Thoracic aorta (tissue), 2 donors: ENCODE measurements around the gene TAF5L. TPM values are rescaled to one million over a fixed set of nuclear protein-coding genes. Genes with fewer than 3 reads are reported as not detected.
A peak's percentile ranks its signal among the peaks of the same experiment; 100 is the strongest.
"Not testable (repeated sequence)": the region's sequence is repeated elsewhere in the genome, so short reads cannot be mapped to it uniquely, and the experiment has no call there.

Experiments used
- ATAC-seq: fragments of 150-250 bp; one replicate; pipeline ENCODE4 v1.8.0; 2017; ENCODE audit warnings: low read depth; ENCODE audit not compliant: insufficient number of reproducible peaks, low FRiP score
- DNase-seq: peaks from one replicate; pipeline ENCODE4 v3.0.0-alpha.2; 2020; ENCODE audit warnings: low spot score
- H3K27ac ChIP-seq, 2 donors: fragments of 200-600 bp; sonication (generic); 1 replicate in 1 of 2; 2 replicates in 1 of 2; pipeline ENCODE4 v1.5.1; 2016; ENCODE audit warnings: mild to moderate bottlenecking in 2 of 2, moderate library complexity in 2 of 2
- H3K27me3 ChIP-seq: fragments of 200-600 bp; sonication (generic); replicated peaks from 2 replicates; pipeline ENCODE4 v1.6.0; 2016; ENCODE audit warnings: mild to moderate bottlenecking; ENCODE audit not compliant: insufficient read depth
- H3K36me3 ChIP-seq: fragments of 200-600 bp; sonication (generic); one replicate; pipeline ENCODE4 v1.5.1; 2016
- H3K4me1 ChIP-seq, 2 donors: fragments of 200-600 bp; sonication (generic); 1 replicate in 1 of 2; 2 replicates in 1 of 2; pipeline versions ENCODE4 v1.5.1 to v1.6.0; 2016; ENCODE audit warnings: low read depth in 2 of 2, mild to moderate bottlenecking in 1 of 2; ENCODE audit not compliant: control insufficient read depth in 1 of 2
- H3K4me3 ChIP-seq: fragments of 200-600 bp; sonication (generic); 2 replicates; pipeline ENCODE4 v1.5.1; 2016; ENCODE audit warnings: mild to moderate bottlenecking
- H3K9me3 ChIP-seq: fragments of 200-600 bp; sonication (generic); 2 replicates; pipeline ENCODE4 v1.5.1; 2016
- total RNA-seq, 2 donors: library from RNA; depleted of rRNA; stranded (reverse); fragments of >200 nt; gene quantifications; one replicate each; pipeline versions ENCODE4 v1.1.0 to v1.2.3, GENCODE V29; 2016
- TF ChIP-seq, protein P1 (sequence below): fragments of 200-600 bp; sonication (generic); IDR thresholded peaks from one replicate; pipeline ENCODE4 v1.5.1; 2019; ENCODE audit warnings: antibody characterized with exemption

Gene TAF5L
- total RNA-seq, 2 donors from 2014 or later = 21.5 to 29.8 TPM

DNA sequence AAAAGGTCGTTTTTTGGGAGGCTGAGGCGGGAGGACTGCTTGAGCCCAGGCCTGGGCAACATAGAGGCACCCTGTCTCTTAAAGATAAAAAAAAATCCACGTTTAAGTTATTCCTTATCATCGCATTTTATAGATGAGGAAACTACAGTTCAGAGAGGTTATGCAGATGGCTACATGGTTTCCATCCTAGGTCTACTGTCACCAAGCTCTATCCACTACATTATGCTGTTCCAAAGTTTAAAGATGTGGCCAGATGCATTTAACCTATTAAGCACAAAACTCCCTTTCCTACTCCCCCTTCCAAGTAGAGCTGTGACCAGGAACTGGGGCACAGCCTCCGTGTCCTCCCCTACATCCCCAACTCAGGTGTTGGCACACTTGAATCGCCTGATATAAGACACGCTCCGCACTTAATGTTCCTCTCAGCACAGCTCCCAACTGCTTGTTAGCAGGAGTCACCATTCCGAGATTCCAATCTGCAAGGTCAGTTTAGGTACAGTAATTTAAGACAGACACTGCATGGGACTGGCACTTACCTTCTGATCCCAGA is 1.3 kb downstream of the TAF5L start:
- H3K36me3 ChIP-seq = no peaks in the 10 kb centered on the region
- H3K27me3 ChIP-seq = no peaks in the 10 kb centered on the region
- no peak for ATAC-seq
- H3K4me3 ChIP-seq = peak overlapping the region; percentile 81
- H3K4me1 ChIP-seq = peaks cover 36 to 60% of the 10 kb centered on the region in 2 donors
- TF ChIP-seq, protein P1, sequence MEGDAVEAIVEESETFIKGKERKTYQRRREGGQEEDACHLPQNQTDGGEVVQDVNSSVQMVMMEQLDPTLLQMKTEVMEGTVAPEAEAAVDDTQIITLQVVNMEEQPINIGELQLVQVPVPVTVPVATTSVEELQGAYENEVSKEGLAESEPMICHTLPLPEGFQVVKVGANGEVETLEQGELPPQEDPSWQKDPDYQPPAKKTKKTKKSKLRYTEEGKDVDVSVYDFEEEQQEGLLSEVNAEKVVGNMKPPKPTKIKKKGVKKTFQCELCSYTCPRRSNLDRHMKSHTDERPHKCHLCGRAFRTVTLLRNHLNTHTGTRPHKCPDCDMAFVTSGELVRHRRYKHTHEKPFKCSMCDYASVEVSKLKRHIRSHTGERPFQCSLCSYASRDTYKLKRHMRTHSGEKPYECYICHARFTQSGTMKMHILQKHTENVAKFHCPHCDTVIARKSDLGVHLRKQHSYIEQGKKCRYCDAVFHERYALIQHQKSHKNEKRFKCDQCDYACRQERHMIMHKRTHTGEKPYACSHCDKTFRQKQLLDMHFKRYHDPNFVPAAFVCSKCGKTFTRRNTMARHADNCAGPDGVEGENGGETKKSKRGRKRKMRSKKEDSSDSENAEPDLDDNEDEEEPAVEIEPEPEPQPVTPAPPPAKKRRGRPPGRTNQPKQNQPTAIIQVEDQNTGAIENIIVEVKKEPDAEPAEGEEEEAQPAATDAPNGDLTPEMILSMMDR = no peak
- DNase-seq = no peak
- H3K9me3 ChIP-seq = no peaks in the 10 kb centered on the region
- H3K27ac ChIP-seq = peak overlapping the region; percentile 1 to 70

DNA sequence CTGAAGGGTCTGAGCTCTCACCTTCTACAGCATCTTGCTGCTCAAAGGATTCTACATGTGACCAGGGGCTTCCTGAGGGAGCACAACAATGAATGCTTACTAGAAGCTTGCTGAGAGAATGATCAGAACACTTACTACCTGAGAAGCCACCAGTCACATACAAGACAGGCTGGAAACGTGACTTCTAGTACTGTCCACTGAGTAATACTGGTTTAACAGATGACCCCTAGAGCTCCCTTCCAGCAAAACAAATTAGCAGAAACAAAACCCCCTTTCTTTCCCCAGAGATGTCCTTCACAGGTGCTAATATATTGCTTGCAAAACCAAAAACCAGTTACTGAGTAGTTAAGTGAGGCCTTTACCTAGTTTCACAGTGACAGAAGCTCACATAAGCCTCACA is 2.1 kb downstream of the TAF5L start:
- H3K4me1 ChIP-seq = peaks cover 36 to 68% of the 10 kb centered on the region in 2 donors
- peak overlapping the region; percentile 81 for H3K4me3 ChIP-seq
- H3K9me3 ChIP-seq = no peaks in the 10 kb centered on the region
- no peaks in the 10 kb centered on the region for H3K36me3 ChIP-seq
- TF ChIP-seq, protein P1 = no peak
- ATAC-seq = no peak
- no peak for DNase-seq
- no peaks in the 10 kb centered on the region for H3K27me3 ChIP-seq
- no peak overlapping the region for H3K27ac ChIP-seq

DNA sequence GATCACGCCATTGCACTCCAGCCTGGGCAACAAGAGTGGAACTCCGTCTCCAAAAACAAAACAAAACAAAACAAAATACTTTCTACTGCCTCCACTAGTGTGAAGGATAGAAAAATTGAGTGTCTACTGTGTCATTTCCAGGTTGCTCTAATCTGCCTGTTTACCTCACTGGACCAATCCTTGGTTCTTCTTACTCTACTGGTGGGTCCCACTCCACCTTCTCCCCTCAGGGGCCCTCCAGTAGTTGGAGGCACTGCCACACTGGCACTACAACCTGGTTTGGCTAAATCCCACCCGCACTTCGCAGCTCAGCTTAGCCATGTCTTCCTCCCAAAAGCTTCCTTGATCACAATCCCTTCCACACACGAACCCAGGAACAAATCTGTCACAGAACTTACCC is 2.7 kb downstream of the TAF5L start:
- no peaks in the 10 kb centered on the region for H3K9me3 ChIP-seq

DNA sequence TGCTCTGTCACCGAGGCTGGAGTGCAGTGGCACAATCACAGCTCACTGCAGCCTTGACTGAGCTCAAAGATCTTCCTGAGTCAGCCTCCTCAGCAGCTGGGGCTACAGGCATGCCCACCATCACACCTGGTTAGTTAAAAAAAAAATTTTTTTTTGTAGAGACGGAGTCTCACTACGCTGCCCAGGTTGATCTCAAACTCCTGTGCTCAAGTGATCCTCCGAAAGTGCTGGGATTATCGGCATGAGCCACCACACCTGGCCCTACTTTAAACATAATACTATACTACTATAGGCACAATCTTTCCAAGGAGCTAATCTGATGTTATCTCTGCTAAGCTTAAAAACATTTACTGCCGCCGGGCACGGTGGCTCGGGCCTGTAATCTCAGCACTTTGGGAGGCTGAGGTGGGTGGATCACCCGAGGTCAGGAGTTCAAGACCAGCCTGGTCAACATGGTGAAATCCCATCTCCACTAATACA is 3.2 kb downstream of the TAF5L start:
- H3K27ac ChIP-seq, H3K9me3 ChIP-seq, DNase-seq, ATAC-seq, H3K36me3 ChIP-seq, H3K27me3 ChIP-seq: not testable (repeated sequence)
- Histone ChIP-seq H3K4me3 (peak overlapping the region; percentile 81), H3K4me1 (peaks cover 35 to 73% of the 10 kb centered on the region in 2 donors)

More for the DNA sequence above, 2.7 kb downstream of the TAF5L start:
- Histone ChIP-seq H3K27ac (no peak overlapping the region), H3K27me3 (no peaks in the 10 kb centered on the region), H3K4me1 (peaks cover 36 to 72% of the 10 kb centered on the region in 2 donors), H3K4me3 (peak overlapping the region; percentile 81), H3K36me3 (no peaks in the 10 kb centered on the region)
- TF ChIP-seq, protein P1 = no peak
- DNase-seq (no peak), ATAC-seq (no peak)

DNA sequence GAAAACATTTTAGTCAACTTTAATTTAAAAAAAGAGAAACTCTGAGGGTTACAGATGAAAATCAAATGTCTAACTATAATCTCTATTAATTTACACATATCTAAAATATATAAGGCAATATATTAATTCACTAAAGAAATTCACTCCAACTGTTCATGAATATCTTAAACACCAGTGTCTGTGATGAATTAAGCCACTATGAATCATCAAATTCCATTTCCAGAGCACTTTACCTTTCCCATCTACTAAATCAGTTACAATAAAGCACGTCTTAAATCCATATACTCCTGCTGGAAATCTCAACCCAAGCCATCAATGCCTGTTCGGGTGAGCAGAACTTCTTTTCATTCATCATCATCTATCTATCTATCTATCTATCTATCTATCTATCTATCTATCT is 4.3 kb downstream of the TAF5L start:
- H3K27ac ChIP-seq = no peak overlapping the region
- DNase-seq = no peak
- no peak for ATAC-seq
- H3K9me3 ChIP-seq = no peaks in the 10 kb centered on the region
- H3K4me1 ChIP-seq = peaks cover 25 to 72% of the 10 kb centered on the region in 2 donors
- TF ChIP-seq, protein P1 = no peak
- no peaks in the 10 kb centered on the region for H3K27me3 ChIP-seq
- H3K4me3 ChIP-seq = no peak overlapping the region
- H3K36me3 ChIP-seq = no peaks in the 10 kb centered on the region

DNA sequence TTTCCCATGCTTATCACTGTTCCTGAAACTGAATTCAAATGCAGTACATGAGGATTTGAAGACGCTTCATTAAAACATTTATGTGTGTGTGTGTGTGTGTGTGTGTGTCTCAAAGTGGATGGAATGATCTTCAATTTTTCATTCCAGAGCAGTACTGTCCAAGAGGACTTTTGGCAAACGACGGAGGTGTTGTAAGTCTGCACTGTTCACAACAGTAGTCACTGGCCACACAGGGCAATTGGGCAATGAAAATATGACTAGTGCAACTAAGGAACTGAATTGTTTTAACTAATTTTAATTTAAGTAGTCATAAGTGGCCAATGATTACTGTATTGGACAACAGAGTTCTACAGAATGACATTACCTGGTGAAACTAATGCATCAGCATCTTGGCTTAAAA is 5.0 kb downstream of the TAF5L start:
- ATAC-seq = no peak
- no peaks in the 10 kb centered on the region for H3K27me3 ChIP-seq
- DNase-seq = no peak
- H3K4me3 ChIP-seq = peak overlapping the region; percentile 8
- no peaks in the 10 kb centered on the region for H3K36me3 ChIP-seq
- H3K27ac ChIP-seq = no peak overlapping the region
- H3K4me1 ChIP-seq = peaks cover 25 to 70% of the 10 kb centered on the region in 2 donors
- H3K9me3 ChIP-seq = no peaks in the 10 kb centered on the region
- TF ChIP-seq, protein P1 = no peak
